ENCODE measurements around the gene PSMD1.

GRCh38 chr2:231115651-231116050 is 59.0 kb downstream of the PSMD1 start:
- TF ChIP-seq EZH2 (IDR thresholded peaks at IDR 0.05; ENCODE audit: borderline replicate concordance, low read depth, low read length, poor library complexity, severe bottlenecking) (no peak), CTCF (conservative IDR thresholded peaks at IDR 0.05; ENCODE audit: low read depth, low read length) (no peak)
